KG1 (cell line): ENCODE results near the gene TFPT.

Experiments used
- DNase-seq: peaks from one replicate; lab custom pipeline; 2025; lab: John Stamatoyannopoulos, UW

Gene TFPT

DNA sequence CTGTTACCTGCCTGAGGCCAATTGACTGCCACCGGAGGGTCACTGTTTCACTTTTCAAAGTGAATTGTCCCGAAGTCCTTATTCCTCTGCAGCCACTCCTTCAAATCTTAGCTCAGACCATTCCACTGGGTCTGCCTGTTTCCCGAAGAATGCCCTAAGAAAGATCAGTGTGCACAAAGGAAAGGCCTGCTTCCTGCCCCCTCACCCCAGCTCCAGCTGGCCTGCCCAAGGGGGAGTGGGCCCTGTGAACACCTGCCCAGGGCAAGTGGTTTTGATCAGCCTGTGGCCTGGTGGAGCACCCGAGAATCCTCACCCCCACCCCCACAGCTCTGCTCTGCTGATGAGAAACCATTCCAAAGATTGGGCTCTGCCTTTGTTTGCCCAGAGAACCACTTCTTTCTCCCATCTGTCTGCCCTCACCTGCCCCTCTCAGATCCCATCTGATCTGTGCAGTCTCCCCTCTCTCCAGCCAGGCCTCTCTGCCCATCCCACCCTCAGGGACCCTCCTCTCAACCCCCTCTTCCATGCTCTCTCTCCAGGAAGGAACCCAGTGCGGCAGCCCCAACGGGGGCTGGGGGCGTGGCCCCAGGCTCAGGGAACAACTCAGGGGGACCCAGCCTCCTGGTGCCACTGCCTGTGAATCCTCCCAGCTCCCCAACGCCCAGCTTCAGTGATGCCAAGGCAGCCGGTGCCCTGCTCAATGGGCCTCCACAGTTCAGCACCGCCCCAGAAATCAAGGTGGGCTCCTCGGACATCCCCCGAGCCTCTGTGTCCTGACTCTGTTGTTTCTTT, 33.8 kb upstream of the TFPT start:
- DNase-seq: no peak

DNA sequence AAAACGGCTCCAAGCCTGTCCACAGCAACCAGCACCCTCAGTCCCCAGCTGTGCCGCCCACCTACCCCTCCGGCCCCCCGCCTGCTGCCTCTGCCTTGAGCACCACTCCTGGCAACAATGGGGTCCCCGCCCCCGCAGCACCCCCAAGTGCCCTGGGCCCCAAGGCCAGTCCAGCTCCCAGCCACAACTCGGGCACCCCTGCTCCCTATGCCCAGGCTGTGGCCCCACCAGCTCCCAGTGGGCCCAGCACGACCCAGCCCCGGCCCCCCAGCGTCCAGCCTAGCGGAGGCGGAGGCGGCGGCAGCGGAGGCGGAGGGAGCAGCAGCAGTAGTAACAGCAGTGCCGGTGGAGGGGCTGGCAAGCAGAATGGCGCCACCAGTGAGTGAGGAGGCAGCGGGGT, 32.7 kb upstream of the TFPT start:
- no peak for DNase-seq

DNA sequence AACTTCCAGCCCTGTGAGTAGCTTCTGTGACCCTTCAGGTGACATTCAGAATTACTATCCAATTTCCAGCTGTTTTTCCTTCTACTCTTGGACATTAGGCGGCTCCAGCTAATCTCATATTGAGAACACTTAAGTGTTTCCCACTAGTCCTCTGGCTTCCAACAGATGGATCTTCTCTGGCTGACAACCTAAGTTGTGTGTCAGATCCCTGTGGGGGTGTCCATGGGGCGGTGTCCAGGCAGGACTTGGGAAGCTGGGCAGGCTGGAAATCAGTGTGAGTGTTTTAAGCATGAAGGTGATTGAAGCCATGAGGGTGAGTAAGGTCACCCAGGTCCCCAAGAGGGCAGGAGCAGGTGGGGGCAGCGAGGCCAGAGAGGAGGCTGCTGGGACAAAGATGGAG, 32.2 kb upstream of the TFPT start:
- DNase-seq: no peak

DNA sequence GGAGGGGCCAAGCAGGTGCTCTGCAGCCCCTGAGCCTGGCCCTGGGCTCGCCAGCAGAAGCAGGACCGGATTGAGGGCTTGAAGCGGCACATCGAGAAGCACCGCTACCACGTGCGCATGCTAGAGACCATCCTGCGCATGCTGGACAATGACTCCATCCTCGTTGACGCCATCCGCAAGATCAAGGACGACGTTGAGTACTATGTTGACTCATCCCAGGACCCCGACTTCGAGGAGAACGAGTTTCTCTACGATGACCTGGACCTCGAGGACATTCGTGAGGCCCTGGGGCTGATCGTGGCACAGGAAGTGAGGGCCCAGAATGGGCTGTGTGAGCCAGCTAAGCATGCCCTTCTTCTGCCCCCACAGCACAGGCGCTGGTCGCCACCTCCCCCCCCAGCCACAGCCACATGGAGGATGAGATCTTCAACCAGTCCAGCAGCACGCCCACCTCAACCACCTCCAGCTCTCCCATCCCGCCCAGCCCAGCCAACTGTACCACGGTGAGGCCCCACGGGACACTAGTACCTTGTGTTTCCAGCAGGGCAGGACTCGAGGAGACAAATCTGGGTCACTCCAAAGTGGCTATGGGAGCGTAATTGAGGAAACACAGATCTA, 30.2 kb upstream of the TFPT start:
- DNase-seq: no peak

GRCh38 chr19:54142166-54142780, 26.8 kb upstream of the TFPT start:
- no peak for DNase-seq

GRCh38 chr19:54141356-54141755, 25.9 kb upstream of the TFPT start:
- DNase-seq: no peak

DNA sequence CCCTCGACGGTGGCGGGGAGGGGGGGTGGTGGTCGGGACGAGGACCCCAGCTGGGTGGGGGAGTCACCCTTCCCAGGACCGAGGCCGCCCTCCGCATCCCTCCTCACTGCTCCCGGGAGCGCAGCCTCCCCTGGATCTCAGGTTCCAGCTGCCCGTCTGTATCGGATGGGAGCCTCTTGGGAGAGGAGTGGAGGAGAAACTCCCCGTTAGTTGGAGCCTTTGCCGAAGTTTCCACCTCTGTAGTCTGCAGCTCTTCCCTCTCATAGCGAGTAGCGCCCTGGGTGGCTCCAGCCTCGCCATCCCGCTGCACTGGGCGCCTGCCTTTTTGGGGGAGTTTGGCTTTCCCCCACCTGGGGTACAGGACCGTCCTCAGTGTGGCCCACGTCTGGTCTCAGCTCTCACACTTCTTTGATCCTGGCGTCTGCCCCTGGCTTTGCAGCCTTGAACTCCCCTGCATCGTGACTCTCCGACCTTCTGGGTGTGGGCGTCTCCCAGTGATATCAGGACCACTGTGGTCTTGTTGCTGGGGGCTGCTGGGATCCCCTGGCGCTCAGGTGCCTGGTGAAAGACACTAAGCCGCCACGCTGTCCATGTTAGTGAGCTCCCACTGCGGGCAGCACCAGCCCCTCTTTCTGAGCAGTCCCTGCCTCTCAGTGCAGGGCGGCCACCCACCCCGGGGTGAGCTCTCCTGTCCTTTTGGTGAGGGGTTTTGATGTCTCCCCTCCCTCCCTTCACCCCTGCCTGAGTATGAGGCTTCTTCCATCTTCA, 23.2 kb upstream of the TFPT start:
- no peak for DNase-seq

DNA sequence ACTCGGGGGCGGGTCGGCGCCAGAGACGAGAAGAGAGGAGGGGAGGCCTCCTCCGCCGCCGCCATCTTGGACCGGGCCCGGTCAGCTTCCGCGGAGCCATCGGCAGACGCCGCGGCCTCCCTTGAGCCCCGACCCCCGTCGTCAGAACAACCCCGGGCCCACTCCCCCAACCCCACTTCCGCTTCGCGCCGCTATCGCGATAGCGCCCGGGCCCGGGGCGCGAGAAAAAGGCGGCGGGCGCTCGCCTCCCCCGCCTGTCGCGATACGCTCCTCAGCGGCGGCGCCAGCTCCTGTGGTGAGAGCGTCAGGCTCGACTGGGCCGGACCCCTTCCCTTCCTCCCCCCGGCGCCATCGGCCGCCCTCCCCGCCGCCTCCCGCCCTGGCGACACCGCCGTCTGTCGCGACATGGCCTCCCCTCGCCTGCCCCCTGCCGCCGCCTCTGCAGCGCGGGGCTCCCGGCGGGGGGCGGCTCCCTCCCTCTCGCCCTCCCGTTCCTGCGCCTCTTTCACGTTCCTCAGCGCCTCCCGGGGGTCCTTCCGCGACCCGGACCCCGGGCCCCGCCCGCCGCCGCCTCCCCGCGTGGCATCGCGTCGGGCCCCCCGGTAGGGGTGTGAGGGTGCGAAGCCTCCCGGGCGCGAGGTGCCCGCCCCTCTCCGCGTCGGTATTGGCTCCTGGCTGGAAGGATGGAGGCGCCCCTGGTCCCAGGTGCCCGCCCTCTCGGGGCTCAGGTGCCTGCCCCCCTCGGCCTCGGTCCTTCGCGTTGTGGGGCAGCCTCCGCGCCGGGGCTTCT, 22.4 kb upstream of the TFPT start, which contains the start of gene CNOT3:
CNOT3 (plus strand) TSS at position 64 of the 790 bp plus-strand sequence. CDS start 5,217 bp downstream, outside the sequence.
- no peak for DNase-seq

GRCh38 chr19:54136864-54137698, 21.6 kb upstream of the TFPT start:
- DNase-seq: peak; percentile 100

DNA sequence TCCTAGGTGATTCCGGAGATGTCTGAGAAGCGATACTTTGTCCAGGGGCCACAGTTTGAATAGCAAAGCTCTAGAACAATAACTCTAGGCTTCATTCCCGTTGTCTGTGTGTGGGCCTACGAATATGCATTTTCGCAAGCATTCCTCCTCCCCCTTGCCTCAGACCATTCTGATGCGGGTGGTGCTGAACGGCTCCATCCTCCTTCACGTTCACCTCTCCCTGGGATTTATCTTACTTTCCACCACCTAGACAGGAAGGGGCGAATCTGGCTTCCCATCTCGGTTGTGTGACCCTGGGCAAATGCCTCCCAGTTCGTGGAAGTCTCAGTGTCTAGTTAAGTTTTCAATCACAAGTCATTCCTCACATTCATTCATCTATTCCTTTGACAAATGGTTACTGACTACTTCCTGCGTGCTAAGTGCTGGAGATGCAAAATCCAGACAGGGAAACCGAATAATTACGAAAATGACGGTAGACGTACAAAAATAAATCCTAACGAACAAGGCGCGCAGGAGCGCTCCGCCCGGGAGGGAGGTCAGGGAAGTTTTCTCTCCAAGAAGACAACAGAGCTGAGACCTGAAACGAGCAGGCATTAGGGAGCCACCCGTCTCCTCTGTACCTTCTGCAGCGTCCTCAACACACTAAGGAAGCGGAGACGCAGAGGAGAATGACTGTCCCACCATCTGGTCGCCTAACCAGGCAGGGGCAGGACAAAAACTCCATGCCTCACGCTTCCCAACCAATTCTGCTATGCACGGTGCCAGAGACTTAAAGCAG, 20.8 kb upstream of the TFPT start:
- peak; percentile 68 for DNase-seq

DNA sequence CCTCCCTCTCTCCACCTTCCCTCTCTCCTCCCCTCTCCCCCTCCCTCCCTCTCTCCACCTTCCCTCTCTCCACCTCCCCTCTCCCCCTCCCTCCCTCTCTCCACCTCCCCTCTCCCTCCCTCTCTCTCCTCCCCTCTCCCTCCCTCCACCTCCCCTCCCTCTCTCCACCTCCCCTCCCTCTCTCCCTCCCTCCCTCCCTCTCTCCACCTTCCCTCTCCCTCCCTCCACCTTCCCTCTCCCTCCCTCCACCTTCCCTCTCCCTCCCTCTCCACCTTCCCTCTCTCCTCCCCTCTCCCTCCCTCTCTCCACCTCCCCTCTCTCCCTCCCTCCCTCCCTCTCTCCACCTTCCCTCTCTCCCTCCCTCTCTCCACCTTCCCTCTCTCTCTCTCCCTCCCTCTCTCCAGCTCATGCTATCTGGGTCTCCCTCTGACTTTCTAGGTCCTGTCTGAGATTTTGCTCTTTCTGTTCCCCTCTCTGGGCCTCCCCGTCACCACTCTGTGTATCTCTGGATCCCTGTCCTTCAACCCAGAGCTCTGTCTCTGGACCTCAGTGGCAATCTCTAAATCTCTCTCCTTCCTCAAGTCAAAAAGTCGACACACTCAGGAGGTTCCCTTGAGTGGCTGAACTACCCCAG, 18.6 kb upstream of the TFPT start:
- DNase-seq: no peak

GRCh38 chr19:54133312-54133956, 18.0 kb upstream of the TFPT start:
- DNase-seq: no peak

DNA sequence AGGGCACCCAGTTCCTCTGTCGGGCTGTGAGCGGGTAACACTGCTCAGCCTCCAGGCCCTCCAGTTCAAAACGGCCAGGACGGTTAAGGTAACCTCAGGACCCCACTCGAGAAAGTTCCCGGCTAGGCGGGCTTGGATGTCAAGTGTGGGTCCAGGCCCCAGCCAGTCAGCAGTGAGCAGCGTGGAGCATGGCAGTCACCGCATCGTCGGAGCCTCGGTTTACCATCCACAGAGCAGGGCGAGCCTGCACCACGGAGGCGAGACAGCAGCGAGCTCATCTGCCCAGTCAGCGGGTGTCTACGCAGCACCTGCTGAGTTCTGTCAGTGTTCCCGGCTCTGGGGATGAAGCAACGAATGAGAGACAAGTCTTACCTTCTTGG, 14.2 kb upstream of the TFPT start:
- DNase-seq: no peak

GRCh38 chr19:54128796-54129616, 13.5 kb upstream of the TFPT start:
- no peak for DNase-seq

- no peak for DNase-seq
These were observed 12.9 kb upstream of the TFPT start for GRCh38 chr19:54128441-54128725.

- no peak for DNase-seq
These were observed 12.4 kb upstream of the TFPT start for GRCh38 chr19:54127688-54128440.

DNA sequence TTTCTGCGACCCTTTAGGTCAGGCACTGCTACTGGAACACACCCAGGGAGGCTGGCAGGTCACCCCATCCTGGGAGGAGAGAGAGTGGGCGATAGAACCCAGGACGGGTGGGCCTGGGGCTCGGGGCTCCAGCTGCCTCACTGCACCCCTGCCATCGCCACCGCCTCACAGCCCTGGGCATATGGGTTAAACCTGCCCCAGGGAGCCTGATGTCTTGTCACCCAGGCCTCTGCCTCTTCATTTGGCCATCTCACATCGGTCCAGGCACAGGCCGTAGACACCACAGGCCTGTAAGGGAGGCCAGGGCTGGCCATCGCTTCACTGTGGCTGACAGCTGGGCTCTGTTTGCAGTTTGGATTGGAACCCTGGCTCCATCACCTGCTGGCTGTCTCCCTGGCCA, 10.3 kb upstream of the TFPT start:
- no peak for DNase-seq

GRCh38 chr19:54124393-54124792, 8.9 kb upstream of the TFPT start:
- no peak for DNase-seq
